Peyer's patch (tissue), 4 donors: ENCODE results near the gene TXNRD2. TPM values are rescaled to one million over a fixed set of nuclear protein-coding genes. Genes with fewer than 3 reads are reported as not detected.
A peak's percentile ranks its signal among the peaks of the same experiment; 100 is the strongest.
"Not testable (repeated sequence)": the region's sequence is repeated elsewhere in the genome, so short reads cannot be mapped to it uniquely, and the experiment has no call there.

Source experiments
- DNase-seq, 3 donors: peaks; one replicate each; pipeline ENCODE4 v3.0.0-alpha.2; 2017 to 2019
- H3K27ac ChIP-seq, 4 donors: fragments of 200-600 bp; sonication (generic); one replicate each; pipeline ENCODE4 v1.5.1; 2016 to 2019
- H3K27me3 ChIP-seq, 2 donors: fragments of 200-600 bp; sonication (generic); one replicate each; pipeline ENCODE4 v1.5.1; 2019
- H3K36me3 ChIP-seq, 3 donors: fragments of 200-600 bp; sonication (generic); one replicate each; pipeline ENCODE4 v1.5.1; 2016 to 2019
- H3K4me1 ChIP-seq, 4 donors: fragments of 200-600 bp; sonication (generic); one replicate each; pipeline ENCODE4 v1.5.1; 2016 to 2019
- H3K4me3 ChIP-seq, 4 donors: fragments of 200-600 bp; sonication (generic); 1 replicate in 3 of 4; 2 replicates in 1 of 4; pipeline ENCODE4 v1.5.1; 2016 to 2019; ENCODE audit warnings: mild to moderate bottlenecking in 1 of 4
- H3K9me3 ChIP-seq, 4 donors: fragments of 200-600 bp; sonication (generic); one replicate each; pipeline ENCODE4 v1.5.1; 2016 to 2019; ENCODE audit warnings: mild to moderate bottlenecking in 1 of 4
- CTCF ChIP-seq, 6 experiments: fragments of 450-650 bp in 4 of 6; fragments of 200-600 bp in 2 of 6; sonication (generic) in 1 of 6; IDR thresholded peaks; one replicate each; pipeline ENCODE4 v1.5.1; 2017 to 2019; ENCODE audit warnings: antibody characterized with exemption in 6 of 6, mild to moderate bottlenecking in 3 of 6, moderate library complexity in 1 of 6
- POLR2A ChIP-seq, 2 donors: fragments of 450-650 bp; IDR thresholded peaks; one replicate each; pipeline ENCODE4 v1.5.1; 2017; ENCODE audit warnings: antibody characterized with exemption in 2 of 2, mild to moderate bottlenecking in 2 of 2, moderate library complexity in 2 of 2
- total RNA-seq, 4 donors: library from RNA; depleted of rRNA; stranded (reverse); fragments of >200 nt; gene quantifications; one replicate each; pipeline ENCODE4 v1.1.0, GENCODE V29; 2016

The TXNRD2 gene
- total RNA-seq, 4 donors from 2014 or later, result 24.7 to 29.8 (median 27.2) TPM

GRCh38 chr22:19834599-19834998, 107.0 kb downstream of the TXNRD2 start:
- no peak overlapping the region for H3K27ac ChIP-seq
- TF ChIP-seq CTCF (IDR thresholded peaks at IDR 0.05) (no peak), POLR2A (IDR thresholded peaks at IDR 0.05) (no peak)
- H3K4me1 ChIP-seq, result no peaks in the 10 kb centered on the region
- H3K36me3 ChIP-seq, result no peaks in the 10 kb centered on the region
- no peak overlapping the region for H3K4me3 ChIP-seq
- H3K9me3 ChIP-seq, result no peaks in the 10 kb centered on the region
- H3K27me3 ChIP-seq, result no peaks in the 10 kb centered on the region
- DNase-seq, result no peak

GRCh38 chr22:19833327-19833726, 108.3 kb downstream of the TXNRD2 start:
- H3K36me3 ChIP-seq, H3K9me3 ChIP-seq, H3K4me1 ChIP-seq, H3K4me3 ChIP-seq, H3K27me3 ChIP-seq, H3K27ac ChIP-seq: not testable (repeated sequence)
- peak in 1 of 3 donors; percentile 21 for DNase-seq

- Histone ChIP-seq H3K36me3 (peaks cover 0 to 3% (median 0%) of the 10 kb centered on the region in 3 donors), H3K27ac (no peak overlapping the region), H3K27me3 (no peaks in the 10 kb centered on the region), H3K9me3 (no peaks in the 10 kb centered on the region), H3K4me1 (no peaks in the 10 kb centered on the region), H3K4me3 (no peak overlapping the region)
- TF ChIP-seq POLR2A (IDR thresholded peaks at IDR 0.05), result no peak
- no peak for TF ChIP-seq CTCF (IDR thresholded peaks at IDR 0.05)
- peak in 1 of 3 donors; percentile 19 for DNase-seq
Observed at GRCh38 chr22:19832476-19833108, 109.0 kb downstream of the TXNRD2 start.

DNA sequence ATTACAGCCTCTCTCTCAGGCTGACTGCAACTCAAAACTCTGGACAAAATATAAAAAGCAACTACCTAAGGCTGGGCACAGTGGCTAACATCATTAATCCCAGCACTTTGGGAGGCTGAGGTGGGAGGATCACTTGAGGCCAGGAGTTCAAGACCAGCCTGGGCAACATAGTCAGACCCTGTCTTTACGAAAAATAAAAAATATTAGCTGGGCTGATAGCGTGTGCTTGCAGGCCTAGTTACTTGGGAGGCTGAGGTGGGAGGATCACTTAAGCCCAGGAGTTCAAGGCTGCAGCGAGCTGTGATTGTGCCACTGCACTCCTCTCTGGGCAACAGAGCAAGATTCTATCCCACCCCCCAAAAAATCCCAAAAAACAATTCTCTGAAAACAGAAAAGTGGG, 109.6 kb downstream of the TXNRD2 start:
- not testable (repeated sequence) for H3K4me1 ChIP-seq, H3K27ac ChIP-seq, DNase-seq, H3K27me3 ChIP-seq, H3K36me3 ChIP-seq, H3K9me3 ChIP-seq, H3K4me3 ChIP-seq

DNA sequence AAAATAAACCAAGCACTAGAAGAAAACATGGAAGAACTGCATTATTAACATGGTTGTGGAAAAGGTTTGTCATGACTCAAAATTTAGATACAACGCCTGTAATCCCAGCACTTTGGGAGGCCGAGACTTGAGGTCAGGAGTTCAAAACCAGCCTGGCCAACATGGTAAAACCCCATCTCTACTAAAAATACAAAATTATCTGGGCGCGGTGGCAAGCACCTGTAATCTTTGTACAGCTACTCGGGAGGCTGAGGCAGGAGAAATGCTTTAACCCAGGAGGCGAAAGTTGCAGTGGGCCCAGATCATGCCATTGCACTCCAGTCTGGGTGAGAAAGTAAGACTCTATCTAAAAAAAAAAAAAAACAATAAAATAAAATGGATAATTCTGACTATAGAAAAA, 110.6 kb downstream of the TXNRD2 start:
- TF ChIP-seq POLR2A (IDR thresholded peaks at IDR 0.05), result no peak
- no peak for TF ChIP-seq CTCF (IDR thresholded peaks at IDR 0.05)
- H3K9me3 ChIP-seq, result no peaks in the 10 kb centered on the region
- no peak overlapping the region for H3K27ac ChIP-seq
- H3K27me3 ChIP-seq, result no peaks in the 10 kb centered on the region
- H3K36me3 ChIP-seq, result peaks cover 0 to 3% (median 0%) of the 10 kb centered on the region in 3 donors
- no peak overlapping the region for H3K4me3 ChIP-seq
- peak in 1 of 3 donors; percentile 19 for DNase-seq
- H3K4me1 ChIP-seq, result no peaks in the 10 kb centered on the region

GRCh38 chr22:19828035-19828401, 113.6 kb downstream of the TXNRD2 start:
- no peaks in the 10 kb centered on the region for H3K9me3 ChIP-seq
- no peak overlapping the region for H3K4me3 ChIP-seq
- H3K27me3 ChIP-seq, result no peaks in the 10 kb centered on the region
- no peak overlapping the region for H3K27ac ChIP-seq
- peaks cover 0 to 3% (median 0%) of the 10 kb centered on the region in 3 donors for H3K36me3 ChIP-seq
- no peak for DNase-seq
- TF ChIP-seq POLR2A (IDR thresholded peaks at IDR 0.05) (no peak), CTCF (IDR thresholded peaks at IDR 0.05) (no peak)
- peaks cover 0 to 9% (median under 1%) of the 10 kb centered on the region in 4 donors for H3K4me1 ChIP-seq
